Hematopoietic multipotent progenitor cell (in vitro differentiated cells): Measurements from ENCODE around the gene USP2. TPM values are rescaled to one million over a fixed set of nuclear protein-coding genes. Genes with fewer than 3 reads are reported as not detected.

ENCODE experiments used
- DNase-seq, 3 donors: peaks; one replicate each; pipeline ENCODE4 v3.0.0-alpha.2; 2011 to 2015; ENCODE audit warnings: low read depth in 2 of 3, low spot score in 2 of 3
- total RNA-seq: library from RNA; depleted of rRNA; stranded (reverse); fragments of >200 nt; gene quantifications from one replicate; pipeline ENCODE4 v1.2.3, GENCODE V29; 2012

USP2 gene
- 0.54 TPM for total RNA-seq

GRCh38 chr11:119381181-119381988 lies at the start of gene USP2:
TSS of gene USP2 (minus strand) at chr11:119381690. CDS start at chr11:119373480, 8,210 bp downstream.
- DNase-seq, result peak; percentile 94 to 96 (median 95)

- no peak for DNase-seq
Observed at GRCh38 chr11:119427279-119427678, 45.8 kb upstream of the USP2 start.

GRCh38 chr11:119426142-119426541 lies 44.7 kb upstream of the USP2 start:
- no peak for DNase-seq

- no peak for DNase-seq
Observed at GRCh38 chr11:119424775-119425174, 43.3 kb upstream of the USP2 start.

GRCh38 chr11:119424276-119424675 lies 42.8 kb upstream of the USP2 start:
- DNase-seq, result no peak

- DNase-seq, result no peak
Observed at GRCh38 chr11:119423509-119424254, 42.2 kb upstream of the USP2 start.

- no peak for DNase-seq
Observed at GRCh38 chr11:119422809-119423508, 41.5 kb upstream of the USP2 start, which contains the start of gene THY1. TSS of gene THY1 (minus strand) at chr11:119423172. CDS start at chr11:119420905, 2,267 bp downstream.

- DNase-seq, result peak in 1 of 3 donors; percentile 22
Observed at GRCh38 chr11:119421941-119422808, 40.7 kb upstream of the USP2 start.

- no peak for DNase-seq
Observed at GRCh38 chr11:119421351-119421750, 39.9 kb upstream of the USP2 start.

GRCh38 chr11:119420631-119421030 lies 39.1 kb upstream of the USP2 start:
- no peak for DNase-seq

GRCh38 chr11:119419834-119420492 lies 38.5 kb upstream of the USP2 start:
- DNase-seq, result no peak

GRCh38 chr11:119419246-119419645 lies 37.8 kb upstream of the USP2 start:
- no peak for DNase-seq

- DNase-seq, result no peak
Observed at GRCh38 chr11:119418759-119419158, 37.3 kb upstream of the USP2 start.

- no peak for DNase-seq
Observed at GRCh38 chr11:119417726-119418540, 36.4 kb upstream of the USP2 start.

GRCh38 chr11:119416606-119417580 lies 35.4 kb upstream of the USP2 start:
- no peak for DNase-seq

- no peak for DNase-seq
Observed at GRCh38 chr11:119415966-119416365, 34.5 kb upstream of the USP2 start.

- DNase-seq, result no peak
Observed at GRCh38 chr11:119415517-119415916, 34.0 kb upstream of the USP2 start.

- DNase-seq, result no peak
Observed at GRCh38 chr11:119414734-119415133, 33.2 kb upstream of the USP2 start.
